Memory B cell (primary cell): Measurements from ENCODE around the gene GOLGA3.
"Not testable (repeated sequence)": the region's sequence is repeated elsewhere in the genome, so short reads cannot be mapped to it uniquely, and the experiment has no call there.

Experiments
- ATAC-seq: fragments of 150-1000 bp; cut with Tn5 transposase; 2 replicates; pipeline ENCODE4 v1.10.0; 2021; ENCODE audit warnings: low read depth, mild to moderate bottlenecking, moderate library complexity
- DNase-seq, 2 donors: peaks; one replicate each; pipeline ENCODE4 v3.0.0; 2022; ENCODE audit warnings: low spot score in 2 of 2
- H3K27ac Mint-ChIP-seq: one replicate; pipeline ENCODE4 v1.8.0; 2022; ENCODE audit warnings: mild to moderate bottlenecking, moderate library complexity, mixed read lengths
- H3K27me3 Mint-ChIP-seq: one replicate; pipeline ENCODE4 v1.8.0; 2022; ENCODE audit warnings: mixed read lengths
- H3K36me3 Mint-ChIP-seq: one replicate; pipeline ENCODE4 v1.8.0; 2022; ENCODE audit warnings: mild to moderate bottlenecking, mixed read lengths
- H3K4me1 Mint-ChIP-seq: one replicate; pipeline ENCODE4 v1.8.0; 2022; ENCODE audit warnings: mixed read lengths
- H3K4me3 Mint-ChIP-seq: one replicate; pipeline ENCODE4 v1.8.0; 2022; ENCODE audit warnings: mild to moderate bottlenecking, moderate library complexity, mixed read lengths
- H3K9me3 Mint-ChIP-seq: one replicate; pipeline ENCODE4 v1.8.0; 2022; ENCODE audit warnings: mixed read lengths

GOLGA3 gene

GRCh38 chr12:132828706-132829534, at the start of gene GOLGA3:
Gene GOLGA3, minus strand, starts transcription at chr12:132828869. Its CDS starts 6,741 bp downstream, at chr12:132822128.
- peak; percentile 98 for ATAC-seq
- Mint-ChIP-seq H3K36me3 (peaks cover 18% of the 10 kb centered on the region), H3K9me3 (no peaks in the 10 kb centered on the region), H3K27me3 (no peaks in the 10 kb centered on the region), H3K4me1 (peaks cover 23% of the 10 kb centered on the region), H3K27ac (peak within 1 kb of the TSS; percentile 100), H3K4me3 (peak within 1 kb of the TSS; percentile 99)
- peak; percentile 94 for DNase-seq

DNA sequence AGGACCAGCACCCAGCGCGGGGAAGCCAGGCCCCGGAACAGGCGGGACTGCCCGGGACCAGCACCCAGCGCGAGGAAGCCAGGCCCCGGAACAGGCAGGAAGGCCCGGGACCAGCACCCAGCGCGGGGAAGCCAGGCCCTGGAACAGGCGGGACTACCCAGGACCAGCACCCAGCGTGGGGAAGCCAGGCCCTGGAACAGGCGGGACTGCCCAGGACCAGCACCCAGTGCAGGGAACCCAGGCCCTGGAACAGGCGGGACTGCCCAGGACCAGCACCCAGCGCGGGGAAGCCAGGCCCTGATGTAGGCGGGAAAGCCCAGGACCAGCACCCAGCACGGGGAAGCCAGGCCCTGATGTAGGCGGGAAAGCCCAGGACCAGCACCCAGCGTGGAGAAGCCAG, 46.0 kb upstream of the GOLGA3 start:
- not testable (repeated sequence) for H3K27me3 Mint-ChIP-seq, H3K9me3 Mint-ChIP-seq, DNase-seq, H3K4me3 Mint-ChIP-seq, ATAC-seq, H3K4me1 Mint-ChIP-seq, H3K27ac Mint-ChIP-seq
- peaks cover 24% of the 10 kb centered on the region for H3K36me3 Mint-ChIP-seq

- no peak for ATAC-seq
- H3K4me1 Mint-ChIP-seq, result peaks cover 7% of the 10 kb centered on the region
- no peak for DNase-seq
- H3K27me3 Mint-ChIP-seq, result no peaks in the 10 kb centered on the region
- no peak overlapping the region for H3K4me3 Mint-ChIP-seq
- peaks cover 26% of the 10 kb centered on the region for H3K36me3 Mint-ChIP-seq
- no peaks in the 10 kb centered on the region for H3K9me3 Mint-ChIP-seq
- H3K27ac Mint-ChIP-seq, result no peak overlapping the region
These were observed 45.5 kb upstream of the GOLGA3 start for GRCh38 chr12:132874175-132874574.

DNA sequence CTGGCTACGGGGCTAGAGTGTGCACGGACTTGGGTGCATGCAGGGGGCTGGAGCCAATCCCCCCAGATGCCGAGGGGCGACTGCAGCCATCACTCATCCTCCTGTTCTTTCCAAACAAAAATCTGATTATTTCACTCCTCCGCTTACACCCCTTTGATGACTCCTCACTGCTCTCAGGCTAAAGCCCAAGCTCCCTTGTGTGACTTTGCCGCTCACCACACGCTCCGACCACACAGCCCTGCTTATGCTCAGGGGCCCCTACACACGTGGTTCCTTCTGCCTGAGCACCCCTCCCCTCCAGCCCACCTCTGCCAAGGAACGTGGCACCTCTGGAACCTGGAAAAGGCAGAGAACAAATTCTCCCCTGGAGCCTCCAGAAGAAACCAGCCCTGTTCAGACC, 45.1 kb upstream of the GOLGA3 start:
- H3K27me3 Mint-ChIP-seq, result no peaks in the 10 kb centered on the region
- no peak for ATAC-seq
- no peak overlapping the region for H3K4me3 Mint-ChIP-seq

GRCh38 chr12:132872975-132873421, 44.3 kb upstream of the GOLGA3 start:
- DNase-seq, result no peak
- H3K9me3 Mint-ChIP-seq, result no peaks in the 10 kb centered on the region

More for the DNA sequence above, 45.1 kb upstream of the GOLGA3 start:
- H3K9me3 Mint-ChIP-seq, result no peaks in the 10 kb centered on the region
- no peak overlapping the region for H3K27ac Mint-ChIP-seq
- no peak for DNase-seq
- H3K4me1 Mint-ChIP-seq, result peaks cover 7% of the 10 kb centered on the region
- peaks cover 25% of the 10 kb centered on the region for H3K36me3 Mint-ChIP-seq

DNA sequence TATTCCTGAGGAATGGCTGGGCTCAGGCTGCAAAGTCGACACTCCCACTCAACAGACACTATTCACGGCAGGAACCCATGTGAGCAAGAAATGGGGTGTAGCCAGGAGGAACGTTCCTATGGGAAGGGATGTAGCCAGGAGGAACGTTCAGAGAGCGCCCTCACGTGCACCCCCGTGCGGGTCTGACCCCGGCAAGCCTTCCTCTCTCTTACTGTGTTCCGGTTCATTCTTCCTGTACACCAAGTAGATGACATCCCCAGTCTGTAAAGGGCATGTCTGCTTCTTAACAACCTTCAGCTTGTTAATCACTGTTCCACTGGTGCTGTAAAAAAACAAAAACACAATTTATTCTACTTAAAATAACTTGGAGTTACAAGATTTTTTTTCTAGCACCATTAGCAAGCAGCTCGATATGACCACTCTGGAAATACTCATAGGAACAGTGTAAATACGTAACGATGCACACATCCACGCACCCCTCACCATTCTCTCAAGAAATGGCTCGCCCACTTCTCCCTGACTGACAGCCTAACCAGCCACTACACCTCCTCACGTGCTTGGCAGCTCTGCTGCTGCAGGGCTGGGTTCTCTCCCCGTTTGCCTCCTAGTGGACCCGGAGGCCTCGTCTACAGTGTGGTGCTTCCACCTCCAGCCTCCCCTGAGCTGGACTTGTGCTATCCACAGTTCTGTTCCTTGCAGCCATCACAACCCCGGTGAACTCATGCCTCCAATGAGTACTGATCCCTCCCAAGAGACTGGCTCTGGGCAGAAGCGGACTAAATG, 43.6 kb upstream of the GOLGA3 start:
- ATAC-seq (no peak), DNase-seq (no peak)
- Mint-ChIP-seq H3K36me3 (peaks cover 29% of the 10 kb centered on the region), H3K4me3 (no peak overlapping the region), H3K4me1 (peaks cover 7% of the 10 kb centered on the region), H3K9me3 (no peaks in the 10 kb centered on the region), H3K27me3 (no peaks in the 10 kb centered on the region), H3K27ac (no peak overlapping the region)

More at GRCh38 chr12:132872975-132873421, 44.3 kb upstream of the GOLGA3 start:
- peak; percentile 56 for ATAC-seq
- Mint-ChIP-seq H3K4me1 (peaks cover 7% of the 10 kb centered on the region), H3K4me3 (peak overlapping the region; percentile 47), H3K27ac (peak overlapping the region; percentile 58), H3K27me3 (no peaks in the 10 kb centered on the region), H3K36me3 (peaks cover 29% of the 10 kb centered on the region)

DNA sequence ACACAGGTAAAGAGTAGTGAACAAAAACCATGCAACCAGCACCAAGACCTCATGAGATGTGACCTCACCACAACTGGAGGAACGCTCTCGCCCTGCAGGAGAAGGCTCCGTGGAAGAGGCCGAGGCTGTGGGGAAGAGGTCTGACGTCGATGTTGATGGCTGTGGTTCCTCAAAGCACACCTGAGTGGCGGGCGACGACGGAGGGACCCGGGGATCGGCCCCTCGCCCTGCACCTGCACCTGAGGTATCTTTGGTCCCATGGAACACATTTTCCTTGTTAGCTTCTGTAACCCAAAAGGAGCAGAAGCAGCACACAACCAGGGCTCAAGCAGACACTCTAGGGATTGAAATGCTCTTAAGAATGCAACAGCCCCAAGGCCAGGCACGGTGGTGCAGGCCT, 40.9 kb upstream of the GOLGA3 start:
- Mint-ChIP-seq H3K36me3 (peaks cover 26% of the 10 kb centered on the region), H3K27ac (no peak overlapping the region), H3K4me3 (no peak overlapping the region), H3K4me1 (peaks cover 7% of the 10 kb centered on the region), H3K9me3 (no peaks in the 10 kb centered on the region), H3K27me3 (no peaks in the 10 kb centered on the region)
- no peak for DNase-seq
- ATAC-seq, result no peak

- Mint-ChIP-seq H3K4me3 (no peak overlapping the region), H3K4me1 (no peaks in the 10 kb centered on the region), H3K9me3 (no peaks in the 10 kb centered on the region), H3K36me3 (peaks cover 22% of the 10 kb centered on the region), H3K27me3 (no peaks in the 10 kb centered on the region), H3K27ac (no peak overlapping the region)
- ATAC-seq (no peak), DNase-seq (no peak)
These were observed 37.7 kb upstream of the GOLGA3 start for GRCh38 chr12:132866251-132866828.

DNA sequence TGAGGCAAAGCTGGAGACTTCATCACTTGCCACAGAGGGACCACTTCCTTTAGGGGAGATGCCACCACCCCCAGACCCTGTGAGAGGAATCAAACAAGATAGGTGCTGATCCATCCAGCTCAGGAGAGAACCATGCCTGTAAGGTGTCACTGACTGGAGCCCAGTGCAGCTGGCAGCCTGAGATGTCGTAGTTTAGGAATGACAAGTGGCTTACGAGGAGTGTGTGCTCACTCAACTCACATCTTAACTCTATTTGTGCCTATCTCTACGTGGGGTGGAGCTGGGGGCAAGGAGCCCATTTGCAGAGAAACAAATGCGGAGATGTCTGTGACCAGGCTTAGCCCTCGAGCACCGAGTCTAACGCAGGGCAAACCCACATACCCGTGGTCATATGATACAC, 32.9 kb upstream of the GOLGA3 start:
- Mint-ChIP-seq H3K9me3 (no peaks in the 10 kb centered on the region), H3K27ac (no peak overlapping the region), H3K36me3 (peaks cover 25% of the 10 kb centered on the region), H3K27me3 (no peaks in the 10 kb centered on the region), H3K4me3 (no peak overlapping the region), H3K4me1 (no peaks in the 10 kb centered on the region)
- ATAC-seq (no peak), DNase-seq (no peak)

- no peak overlapping the region for H3K4me3 Mint-ChIP-seq
- peaks cover 34% of the 10 kb centered on the region for H3K36me3 Mint-ChIP-seq
- ATAC-seq (no peak), DNase-seq (no peak)
- no peaks in the 10 kb centered on the region for H3K4me1 Mint-ChIP-seq
- H3K27me3 Mint-ChIP-seq, result no peaks in the 10 kb centered on the region
- no peaks in the 10 kb centered on the region for H3K9me3 Mint-ChIP-seq
- no peak overlapping the region for H3K27ac Mint-ChIP-seq
These were observed 30.1 kb upstream of the GOLGA3 start for GRCh38 chr12:132858718-132859266.

DNA sequence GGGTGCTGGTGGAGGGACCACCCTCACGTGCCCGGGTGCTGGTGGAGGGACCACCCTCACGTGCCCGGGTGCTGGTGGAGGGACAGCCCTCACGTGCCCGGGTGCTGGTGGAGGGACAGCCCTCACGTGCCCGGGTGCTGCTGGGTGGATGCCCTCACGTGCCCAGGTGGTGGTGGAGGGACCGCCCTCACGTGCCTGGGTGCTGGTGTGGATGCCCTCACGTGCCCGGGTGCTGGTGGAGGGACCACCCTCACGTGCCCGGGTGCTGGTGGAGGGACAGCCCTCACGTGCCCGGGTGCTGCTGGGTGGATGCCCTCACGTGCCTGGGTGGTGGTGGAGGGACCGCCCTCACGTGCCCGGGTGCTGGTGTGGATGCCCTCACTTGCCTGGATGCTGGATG, 28.4 kb upstream of the GOLGA3 start:
- H3K36me3 Mint-ChIP-seq, result peaks cover 38% of the 10 kb centered on the region
- H3K9me3 Mint-ChIP-seq, H3K4me3 Mint-ChIP-seq, ATAC-seq, DNase-seq, H3K4me1 Mint-ChIP-seq, H3K27me3 Mint-ChIP-seq, H3K27ac Mint-ChIP-seq: not testable (repeated sequence)

DNA sequence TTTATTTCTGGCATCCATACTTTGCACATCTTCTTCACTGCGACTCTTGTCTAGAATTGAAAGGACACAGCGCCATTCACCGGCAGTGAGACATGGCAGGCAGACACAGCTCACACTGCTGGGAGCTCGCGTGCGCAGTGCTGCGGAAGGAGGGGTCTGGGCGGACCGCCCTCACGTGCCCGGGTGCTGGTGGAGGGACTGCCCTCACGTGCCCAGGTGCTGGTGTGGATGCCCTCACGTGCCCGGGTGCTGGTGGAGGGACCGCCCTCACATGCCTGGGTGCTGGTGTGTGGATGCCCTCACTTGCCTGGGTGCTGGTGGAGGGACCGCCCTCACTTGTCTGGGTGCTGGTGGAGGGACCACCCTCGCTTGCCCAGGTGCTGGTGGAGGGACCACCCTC, 27.9 kb upstream of the GOLGA3 start:
- peaks cover 37% of the 10 kb centered on the region for H3K36me3 Mint-ChIP-seq
- H3K4me1 Mint-ChIP-seq, result no peaks in the 10 kb centered on the region
- no peaks in the 10 kb centered on the region for H3K9me3 Mint-ChIP-seq
- ATAC-seq, result no peak
- no peak overlapping the region for H3K27ac Mint-ChIP-seq
- no peak overlapping the region for H3K4me3 Mint-ChIP-seq
- DNase-seq, result no peak
- no peaks in the 10 kb centered on the region for H3K27me3 Mint-ChIP-seq

GRCh38 chr12:132855211-132855610, 26.5 kb upstream of the GOLGA3 start:
- H3K9me3 Mint-ChIP-seq, H3K4me3 Mint-ChIP-seq, H3K4me1 Mint-ChIP-seq, H3K27ac Mint-ChIP-seq, ATAC-seq, DNase-seq, H3K27me3 Mint-ChIP-seq: not testable (repeated sequence)
- peaks cover 30% of the 10 kb centered on the region for H3K36me3 Mint-ChIP-seq
